HG03354 (cell line): Measurements from ENCODE around the gene RNMT.
A peak's percentile ranks its signal among the peaks of the same experiment; 100 is the strongest.
"Not testable (repeated sequence)": the region's sequence is repeated elsewhere in the genome, so short reads cannot be mapped to it uniquely, and the experiment has no call there.

Source experiments
- ATAC-seq: cut with Tn5 transposase; IDR thresholded peaks from one replicate; pipeline ENCODE4 v1.9.1; 2021; ENCODE audit warnings: mild to moderate bottlenecking; ENCODE audit not compliant: unreplicated experiment, poor library complexity, severe bottlenecking

The RNMT gene

DNA sequence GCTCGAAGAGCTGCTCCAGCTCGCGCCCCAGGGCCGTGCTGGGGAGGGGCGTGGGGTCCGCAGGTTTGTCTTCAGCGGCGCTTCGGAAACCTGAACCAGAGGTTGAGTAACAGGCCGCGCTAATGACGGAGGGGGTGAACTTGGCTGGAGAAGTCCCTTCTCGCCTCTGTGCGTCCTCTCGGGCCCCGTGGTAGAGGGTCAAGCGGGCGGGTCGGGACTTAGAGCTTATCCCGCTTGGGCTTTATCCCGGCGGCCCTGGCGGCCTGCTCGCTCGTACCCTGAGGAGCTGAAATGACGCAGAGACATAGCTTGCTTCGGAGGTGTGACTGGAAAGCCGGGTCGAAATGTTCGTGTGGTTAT, 479 bp downstream of the RNMT start:
- peak; percentile 36 for ATAC-seq

DNA sequence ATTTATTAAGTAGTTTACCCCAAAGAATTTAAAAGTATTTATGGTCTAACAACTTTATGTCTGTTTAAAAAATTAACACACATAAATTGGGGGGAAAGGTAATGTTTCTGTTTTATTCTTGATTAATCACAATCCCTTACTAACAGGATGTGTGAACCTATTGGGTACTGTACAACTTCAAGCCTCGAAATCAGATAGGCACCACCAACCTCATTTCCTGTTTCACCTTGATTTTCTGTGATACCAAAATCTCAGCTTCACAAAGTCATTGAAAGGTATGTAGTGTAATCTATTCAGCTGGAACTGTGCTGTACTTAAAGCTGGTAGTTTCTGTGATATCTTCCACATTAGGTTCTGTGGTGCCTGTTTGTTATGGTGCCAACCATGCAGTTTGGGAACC, 4.0 kb downstream of the RNMT start:
- no peak for ATAC-seq

DNA sequence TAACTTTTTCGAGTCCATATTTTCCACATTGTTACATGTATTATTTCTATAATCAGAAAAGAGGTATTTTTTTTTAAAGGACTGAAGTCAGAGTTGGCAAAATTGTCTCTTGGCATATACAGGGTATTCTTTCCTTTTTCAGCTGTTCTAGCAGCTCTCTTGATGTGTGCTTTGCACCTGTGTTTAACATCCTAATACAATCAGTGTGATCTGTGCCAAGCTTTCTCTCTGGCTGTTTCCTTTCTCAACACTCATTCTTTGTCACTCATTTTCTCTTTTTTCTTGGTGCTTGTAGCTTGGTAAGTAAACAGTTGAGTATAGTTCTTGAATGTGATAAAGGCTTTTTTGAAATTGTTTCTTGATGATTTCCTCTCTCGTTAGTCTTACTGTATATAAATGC, 9.2 kb downstream of the RNMT start:
- no peak for ATAC-seq

DNA sequence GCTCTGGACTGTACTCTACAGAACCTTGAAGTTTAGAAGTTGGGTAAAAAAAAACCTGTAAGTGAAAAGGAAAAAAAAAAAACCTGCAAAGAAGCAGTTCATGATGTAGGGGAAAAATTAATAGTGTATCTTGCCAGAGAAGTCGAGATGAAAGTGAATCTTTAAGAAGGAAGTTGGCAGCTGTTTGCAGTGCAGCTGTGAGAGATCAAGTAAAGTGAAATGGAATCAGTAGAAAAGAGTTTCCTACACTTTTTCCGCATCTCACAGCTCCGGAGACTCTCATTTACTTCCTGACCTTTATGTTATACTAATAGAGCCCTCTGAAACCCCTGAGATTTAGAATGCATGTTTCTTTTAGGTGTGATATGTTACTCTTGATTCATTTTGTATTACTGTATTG, 19.2 kb downstream of the RNMT start:
- ATAC-seq = no peak

DNA sequence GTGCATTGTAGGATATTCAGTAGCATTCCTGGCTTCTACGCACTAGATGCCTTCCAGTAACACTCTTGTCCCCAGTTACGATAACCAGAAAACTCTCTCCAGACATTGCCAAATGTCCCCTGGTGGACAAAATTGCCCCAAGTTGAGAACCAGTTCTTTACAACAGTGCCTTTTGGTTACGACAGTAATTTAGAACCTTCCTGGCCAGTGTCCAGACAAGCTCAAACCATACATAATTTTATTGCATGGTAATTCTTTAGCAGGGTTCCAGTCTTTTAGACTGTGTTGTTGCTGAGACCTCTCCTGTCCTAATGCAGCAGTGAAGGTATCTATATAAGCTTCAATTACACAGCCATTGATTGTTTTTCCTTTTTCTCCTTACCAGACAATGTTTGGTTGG, 20.2 kb downstream of the RNMT start:
- no peak for ATAC-seq

DNA sequence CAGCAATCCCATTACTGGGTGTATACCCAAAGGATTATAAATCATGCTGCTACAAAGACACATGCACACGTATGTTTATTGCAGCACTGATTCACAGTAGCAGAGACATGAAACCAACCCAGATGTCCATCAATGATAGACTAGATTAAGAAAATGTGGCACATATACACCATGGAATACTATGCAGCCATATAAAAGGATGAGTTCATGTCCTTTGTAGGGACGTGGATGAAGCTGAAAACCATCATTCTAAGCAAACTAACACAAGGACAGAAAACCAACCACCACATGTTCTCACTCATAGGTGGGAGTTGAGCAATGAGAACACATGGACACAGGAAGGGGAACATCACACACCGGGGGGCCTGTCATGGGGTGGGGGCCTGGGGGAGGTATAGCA, 25.1 kb downstream of the RNMT start:
- ATAC-seq = not testable (repeated sequence)

DNA sequence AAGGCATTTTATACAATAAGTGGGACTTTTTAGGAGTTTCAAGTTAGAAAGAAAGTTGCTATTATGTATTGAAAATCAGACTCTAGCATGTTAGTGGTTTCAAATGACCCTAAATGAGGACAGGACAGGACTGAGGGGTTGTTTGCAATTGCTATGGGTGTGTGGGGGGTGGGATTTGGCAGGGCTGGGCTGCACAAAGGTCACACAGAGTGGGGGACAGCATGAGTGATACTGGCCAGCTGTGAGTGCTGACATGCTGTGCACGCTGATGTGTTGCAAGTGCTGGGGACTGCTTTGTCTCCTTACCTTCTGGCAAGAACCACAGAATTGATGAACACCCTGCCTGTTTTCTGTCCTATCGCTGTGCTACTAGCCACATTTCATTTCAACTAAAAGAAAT, 29.8 kb downstream of the RNMT start:
- ATAC-seq = no peak

DNA sequence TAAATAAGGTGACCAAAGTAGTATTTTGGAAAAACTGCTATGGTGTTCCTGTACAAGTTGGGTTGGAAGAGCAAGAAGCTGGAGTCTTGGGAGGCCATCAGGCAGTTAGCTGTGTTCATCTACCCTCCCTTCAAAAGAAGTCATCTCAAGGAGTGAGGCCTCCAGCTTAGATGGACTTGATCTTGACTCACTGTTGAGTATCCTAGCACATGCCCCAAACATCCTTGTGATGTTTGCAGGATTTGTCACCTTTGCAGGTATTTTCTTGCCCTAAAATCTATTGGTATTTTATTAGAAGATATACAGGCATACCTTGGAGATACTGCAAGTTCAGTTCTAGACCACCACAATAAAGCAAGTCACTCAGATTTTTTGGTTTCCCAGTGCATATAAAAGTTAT, 30.2 kb downstream of the RNMT start:
- no peak for ATAC-seq

DNA sequence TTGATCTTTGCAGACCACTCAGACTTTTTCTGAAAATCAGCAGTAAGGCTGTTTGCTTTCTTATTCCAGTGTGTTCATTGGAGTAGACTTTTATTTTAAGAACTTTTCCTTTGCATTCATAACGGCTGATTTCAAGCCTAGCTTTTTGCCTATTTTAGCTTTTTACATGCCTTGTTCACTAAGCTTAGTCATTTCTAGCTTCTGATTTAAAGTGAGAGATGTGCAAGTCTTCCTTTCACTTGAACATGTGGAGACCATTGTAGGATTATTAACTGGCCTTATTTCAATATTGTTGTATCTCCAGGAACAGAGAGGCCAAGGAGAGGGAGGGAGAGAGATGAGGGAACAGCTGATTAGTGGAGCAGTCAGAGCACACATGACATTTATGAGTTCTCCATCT, 32.1 kb downstream of the RNMT start:
- no peak for ATAC-seq

DNA sequence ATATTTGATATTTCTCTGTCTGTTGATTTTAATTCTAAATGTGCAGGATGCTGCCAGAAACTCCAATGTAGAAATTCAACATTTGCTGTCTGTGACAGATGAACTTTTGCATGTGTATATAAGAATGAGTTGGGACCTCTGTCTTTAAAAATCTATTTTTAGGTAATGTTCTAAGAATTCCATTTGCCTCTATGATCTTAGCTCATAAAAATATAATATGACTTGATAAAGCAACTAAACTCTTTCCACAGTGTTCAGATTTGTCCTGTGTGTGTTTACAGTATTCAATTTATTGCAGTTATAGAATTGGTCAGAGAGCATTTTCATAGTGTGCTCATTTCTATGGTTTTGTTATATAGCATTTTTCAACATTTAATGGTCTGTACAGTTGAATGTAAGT, 33.6 kb downstream of the RNMT start:
- no peak for ATAC-seq

DNA sequence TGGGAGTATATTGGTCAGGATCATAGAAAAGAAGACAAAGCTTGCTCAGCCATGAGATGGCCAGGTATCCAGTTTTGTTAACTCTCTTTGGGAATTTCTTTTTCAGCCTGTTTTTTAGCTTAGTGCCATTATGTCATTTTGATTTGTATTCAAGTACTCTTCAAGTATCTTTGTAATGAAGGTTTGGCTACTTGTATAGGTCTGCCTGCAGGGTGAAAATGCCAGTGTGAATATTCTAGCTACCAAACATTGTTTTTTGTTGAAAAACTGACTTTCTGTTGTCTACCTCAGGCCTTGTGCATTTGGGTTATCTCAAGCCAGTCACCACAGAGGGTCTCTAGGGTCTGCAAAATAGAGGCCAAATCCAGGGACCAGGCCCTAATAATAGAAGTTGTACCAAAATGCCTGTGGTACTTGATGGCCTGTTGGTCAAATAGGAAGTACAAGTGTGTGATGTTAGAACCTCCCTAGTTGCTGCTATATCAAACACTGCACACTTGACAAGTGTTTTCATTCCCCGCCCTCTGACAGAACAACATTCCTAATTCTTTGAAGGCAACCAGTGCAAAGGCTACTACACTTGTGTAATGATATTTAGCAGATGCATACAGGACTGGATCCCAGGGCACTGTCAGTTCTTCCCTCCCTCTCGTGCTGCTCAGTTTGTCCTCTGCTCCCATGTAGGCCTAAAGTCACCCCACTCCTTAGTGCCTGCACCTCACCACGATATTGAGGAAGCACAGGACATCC, 36.4 kb downstream of the RNMT start:
- no peak for ATAC-seq

DNA sequence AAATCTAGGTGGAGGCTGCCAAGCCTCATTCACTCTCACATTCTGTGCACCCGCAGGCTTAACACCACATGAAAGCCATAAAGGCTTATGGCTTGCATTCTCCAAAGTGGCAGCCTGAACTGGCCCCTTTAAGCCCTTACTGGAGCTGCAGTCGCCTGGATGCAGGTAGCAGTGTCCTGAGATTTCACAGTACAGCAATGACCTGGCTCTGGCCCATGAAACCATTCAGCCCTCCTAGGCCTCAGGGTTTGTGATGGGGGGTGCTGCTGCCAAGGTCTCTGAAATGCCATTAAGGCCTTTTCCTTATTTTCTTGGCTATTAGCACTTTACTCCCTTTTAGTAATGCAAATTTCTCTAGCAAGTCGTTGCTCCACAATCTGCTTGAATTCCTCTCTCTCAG, 48.6 kb downstream of the RNMT start:
- no peak for ATAC-seq

DNA sequence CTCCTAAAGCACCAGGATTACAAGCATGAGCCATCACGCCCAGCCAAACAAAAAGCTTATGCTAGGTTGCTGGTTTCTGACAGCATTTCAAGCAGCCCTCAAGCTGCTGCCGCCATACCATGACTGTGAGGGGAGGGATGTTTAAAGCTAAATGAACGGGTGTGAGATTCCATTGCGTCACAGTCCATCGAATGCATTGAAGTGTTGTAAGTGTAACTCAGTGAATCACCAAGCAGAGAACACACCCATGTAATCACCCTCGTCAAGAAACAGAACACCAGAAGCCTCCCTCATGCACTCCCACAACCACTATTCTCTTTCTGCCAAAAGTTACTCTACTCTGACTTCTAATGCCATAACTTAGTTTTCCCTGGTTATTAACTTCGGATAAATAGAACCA, 64.7 kb downstream of the RNMT start:
- no peak for ATAC-seq

DNA sequence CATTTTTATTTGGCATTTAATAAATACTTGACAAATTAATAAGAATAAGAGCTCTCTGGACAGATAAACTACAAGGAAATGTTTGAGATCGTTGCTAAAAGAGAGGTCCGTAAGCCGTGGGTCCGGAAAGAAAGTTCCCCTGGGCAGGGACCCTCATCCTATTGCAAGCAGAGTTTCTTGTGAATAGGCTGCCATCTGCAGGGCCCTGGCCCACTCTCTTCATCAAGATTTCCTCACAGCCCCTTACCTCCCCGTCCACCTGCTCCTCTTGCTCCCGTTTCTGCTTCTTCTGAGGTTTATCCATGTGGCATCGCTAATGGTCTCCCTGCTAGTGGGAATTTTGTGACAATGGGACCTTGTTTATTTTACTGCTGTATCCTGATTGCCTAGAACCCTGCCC, 67.3 kb downstream of the RNMT start:
- no peak for ATAC-seq

DNA sequence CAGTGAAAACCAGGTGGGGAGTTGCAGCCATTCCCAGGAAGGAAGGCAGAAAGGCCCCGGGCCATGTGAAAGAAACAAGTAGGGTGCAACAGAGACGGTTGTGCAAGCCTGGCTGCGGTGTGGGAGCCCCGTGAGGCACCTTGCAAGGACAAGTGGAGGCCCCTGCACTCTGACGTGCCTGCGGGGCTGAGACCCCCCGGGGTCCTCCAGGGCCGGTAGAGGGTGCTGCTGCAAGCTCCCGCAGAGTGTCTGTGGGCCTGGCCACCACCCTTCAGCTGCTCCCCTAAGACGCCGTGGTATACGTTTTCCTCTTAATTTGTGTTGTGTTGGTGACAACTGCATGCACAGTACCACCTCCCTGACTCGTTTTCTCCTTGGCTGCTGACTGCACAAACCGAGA, 70.0 kb downstream of the RNMT start:
- ATAC-seq = no peak

DNA sequence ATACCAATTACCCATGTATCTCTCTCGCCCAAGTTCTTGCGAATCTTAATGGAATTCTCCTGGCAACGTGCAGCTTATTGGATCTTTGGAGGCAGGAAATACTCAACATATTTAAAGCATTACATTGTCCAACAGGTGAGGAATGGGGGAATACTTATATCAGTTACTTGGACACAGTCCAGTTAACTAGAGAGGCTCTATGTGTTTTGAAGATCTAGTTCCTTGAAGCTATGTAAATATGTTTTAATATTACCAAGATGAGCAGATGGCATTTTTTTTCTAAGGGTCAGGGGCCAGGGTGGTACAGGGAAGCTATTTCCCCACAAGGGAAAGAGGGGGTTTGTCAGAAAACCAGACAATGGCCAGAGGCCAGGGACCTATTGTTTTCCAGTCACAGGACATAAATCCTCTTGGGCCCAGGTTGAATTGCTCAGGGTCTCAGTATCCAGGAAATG, 70.7 kb downstream of the RNMT start:
- ATAC-seq = no peak

DNA sequence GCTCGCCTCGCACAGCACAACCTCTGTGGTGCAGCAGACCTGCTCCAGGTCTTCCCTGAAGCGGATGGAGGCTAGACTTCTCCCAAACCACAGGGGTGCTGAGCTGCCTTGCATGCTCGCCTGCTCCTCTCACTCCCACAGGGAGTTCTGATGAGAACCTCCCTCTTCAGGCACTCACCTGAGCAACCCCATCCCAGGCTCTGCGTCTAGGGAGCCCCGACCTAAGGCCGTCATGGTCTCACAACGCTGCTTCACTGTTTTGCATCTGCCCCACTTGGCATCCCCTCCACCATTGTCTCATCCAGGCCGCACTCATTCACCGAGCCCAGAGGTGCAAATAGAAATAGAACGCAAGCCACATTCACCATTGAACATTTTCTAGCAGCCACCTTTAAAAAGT, 72.9 kb downstream of the RNMT start:
- ATAC-seq = no peak

DNA sequence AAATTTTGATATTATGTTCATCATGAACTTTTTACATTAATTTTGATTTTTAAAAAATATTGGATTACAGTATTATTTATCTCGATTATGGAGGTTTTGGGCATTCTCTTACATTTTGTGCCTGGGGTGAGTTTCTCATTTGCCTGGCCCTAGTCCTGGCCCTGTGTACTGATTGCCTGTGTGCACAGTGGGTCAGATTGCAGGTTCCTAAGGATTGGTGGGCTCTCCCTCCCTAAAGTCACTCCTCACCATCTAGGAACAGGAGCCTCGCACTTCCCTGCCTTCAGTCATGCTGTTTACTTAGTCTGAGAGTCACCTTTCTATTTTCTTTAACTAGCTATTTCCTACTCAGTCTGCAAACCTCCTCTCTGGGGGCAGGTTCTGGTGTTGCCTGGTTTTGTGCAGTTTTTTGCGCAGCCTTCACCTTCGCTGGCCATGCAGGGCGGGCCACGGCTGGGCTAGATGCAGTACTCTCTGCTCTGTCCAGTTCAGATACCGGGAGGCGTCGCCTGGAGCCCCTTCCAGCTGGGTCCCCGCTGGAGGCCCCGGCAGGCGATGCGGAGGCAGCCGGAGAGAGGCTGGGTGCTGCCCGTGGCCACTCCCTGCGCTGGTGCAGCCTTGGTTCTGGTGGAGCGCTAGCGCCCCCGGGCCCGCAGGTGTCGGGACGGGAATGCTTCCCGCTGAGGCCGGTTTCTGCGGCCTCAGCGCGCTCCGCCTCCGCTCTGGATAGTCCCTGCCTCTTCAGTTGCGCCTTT, 74.2 kb downstream of the RNMT start:
- no peak for ATAC-seq

DNA sequence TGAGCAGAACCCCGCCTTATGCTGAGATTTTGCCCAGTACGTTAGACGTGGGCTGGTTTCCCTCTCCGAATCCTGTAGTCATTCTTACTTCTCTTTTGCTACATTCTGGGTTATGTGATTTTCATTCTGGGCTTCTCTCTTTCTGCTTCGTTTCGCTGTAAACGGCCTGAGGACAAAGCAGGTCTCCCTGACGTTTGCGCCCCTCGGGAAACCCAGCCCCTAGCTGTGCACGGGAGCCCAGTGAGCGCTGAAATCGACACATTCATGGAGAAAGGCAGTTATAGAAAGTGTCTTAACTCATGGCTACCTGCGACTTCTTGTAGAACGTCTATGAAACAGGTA, 74.8 kb downstream of the RNMT start:
- no peak for ATAC-seq

DNA sequence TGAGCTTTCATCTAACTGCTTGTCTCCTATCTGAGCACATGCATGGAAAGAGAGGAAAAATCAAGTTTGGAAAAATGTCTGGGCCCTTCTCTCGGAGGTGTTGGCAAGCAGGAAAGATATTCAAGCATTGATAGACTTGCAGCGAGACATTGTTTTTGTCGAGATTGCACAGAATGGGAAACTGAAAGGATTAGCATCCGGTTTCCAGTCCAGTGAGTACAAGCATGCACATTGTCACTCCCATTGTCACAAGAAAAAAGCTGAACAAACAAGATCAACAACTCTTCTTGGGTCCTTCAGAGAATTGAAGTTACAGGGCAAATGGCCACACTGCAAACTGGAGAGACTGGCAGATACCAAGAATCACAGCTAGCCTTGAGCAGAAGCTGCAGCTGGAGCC, 77.8 kb downstream of the RNMT start:
- ATAC-seq = no peak

DNA sequence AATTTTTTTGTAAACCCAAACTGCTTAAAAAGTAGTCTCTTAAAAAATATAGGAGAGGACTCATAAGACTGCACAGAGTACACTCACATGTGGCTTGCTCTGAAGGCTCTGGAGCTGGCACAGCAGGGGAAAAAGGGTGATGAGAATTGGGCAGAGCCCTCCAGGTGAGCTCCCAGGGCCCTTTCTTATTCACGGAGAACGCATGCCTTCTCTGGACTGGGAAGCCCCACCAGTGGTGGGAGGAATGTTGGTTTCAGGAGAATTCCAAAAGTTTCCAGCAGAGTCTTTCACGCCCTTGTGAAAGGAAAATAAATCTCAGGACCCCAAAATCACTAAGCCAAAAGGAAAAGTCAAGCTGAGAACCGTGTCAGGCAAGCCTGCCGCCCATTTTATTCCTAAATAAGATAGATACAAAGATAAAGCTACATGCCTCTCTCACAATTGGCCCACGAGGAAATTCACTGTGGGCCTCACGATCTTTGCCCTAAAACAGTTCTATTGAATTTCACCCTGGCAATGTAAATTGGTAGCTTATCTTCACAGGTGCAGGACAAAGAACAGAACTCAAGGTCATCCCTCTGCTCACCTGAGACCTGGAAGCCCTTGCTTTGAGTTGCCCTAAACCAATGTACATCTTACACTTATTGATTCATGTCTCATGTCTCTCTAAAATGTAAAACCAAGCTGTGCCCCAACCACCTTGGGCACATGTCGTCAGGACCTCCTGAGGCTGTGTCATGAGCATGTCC, 82.0 kb downstream of the RNMT start:
- no peak for ATAC-seq
